Measurements from ENCODE around the gene ULK4.

- TF ChIP-seq POLR2A (IDR thresholded peaks at IDR 0.05), result no peak
- no peak for TF ChIP-seq CTCF (IDR thresholded peaks at IDR 0.05)
- TF ChIP-seq EP300 (IDR thresholded peaks at IDR 0.05), result no peak
These were observed 718.7 kb downstream of the ULK4 start for GRCh38 chr3:41243183-41243582.

Measured in tibial nerve (tissue), 4 donors.